Jurkat, Clone E6-1 (cell line): ENCODE measurements around the gene SH2D7.
"Not testable (repeated sequence)": the region's sequence is repeated elsewhere in the genome, so short reads cannot be mapped to it uniquely, and the experiment has no call there.

Experiments
- DNase-seq: peaks from one replicate; pipeline ENCODE4 v3.0.0-alpha.2; 2011; ENCODE audit warnings: low read depth, low spot score
- H3K4me3 ChIP-seq: 2 replicates; pipeline ENCODE4 v1.5.1; 2011; ENCODE audit warnings: mild to moderate bottlenecking, low read length, control low read depth, moderate library complexity

The SH2D7 gene

GRCh38 chr15:78125267-78125666, 32.9 kb downstream of the SH2D7 start:
- H3K4me3 ChIP-seq: no peak overlapping the region
- DNase-seq: no peak

- DNase-seq: no peak
- H3K4me3 ChIP-seq: no peak overlapping the region
These were observed 35.5 kb downstream of the SH2D7 start for GRCh38 chr15:78127882-78128281.

DNA sequence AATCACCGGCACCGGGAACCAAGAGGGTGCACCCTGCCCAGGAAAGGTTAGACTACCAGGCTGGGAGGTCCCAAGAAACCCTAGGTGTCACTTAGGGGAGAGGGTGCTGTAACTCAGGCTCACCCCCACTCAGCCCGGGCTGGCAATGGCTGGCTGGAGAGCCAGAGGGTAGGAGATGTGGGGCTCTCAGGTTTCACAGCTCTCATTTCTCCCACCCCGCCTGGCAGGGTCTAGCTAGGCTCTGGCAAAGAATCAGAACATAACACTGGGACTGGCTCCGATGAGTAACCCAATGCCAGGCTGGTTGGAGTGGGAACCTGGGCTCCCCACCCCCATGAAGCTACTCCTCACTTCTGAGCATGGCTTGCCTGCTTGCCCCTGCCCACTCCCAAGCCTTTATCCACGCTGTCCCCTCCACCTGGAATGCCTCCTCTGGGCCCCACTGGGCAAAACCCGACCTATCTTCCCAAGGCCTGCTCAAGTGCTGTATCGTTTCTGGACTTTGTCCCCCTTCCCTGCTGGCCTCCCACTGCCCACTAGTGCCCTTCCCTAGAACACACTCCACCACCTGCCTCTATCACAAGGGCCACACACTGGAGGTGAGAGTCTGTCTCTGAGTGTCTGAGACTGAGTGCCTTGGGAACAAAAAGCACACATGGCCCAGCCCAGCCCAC, 36.9 kb downstream of the SH2D7 start:
- H3K4me3 ChIP-seq: no peak overlapping the region
- DNase-seq: no peak

- no peak overlapping the region for H3K4me3 ChIP-seq
- DNase-seq: peak; percentile 56
These were observed 37.5 kb downstream of the SH2D7 start for GRCh38 chr15:78129751-78130287.

DNA sequence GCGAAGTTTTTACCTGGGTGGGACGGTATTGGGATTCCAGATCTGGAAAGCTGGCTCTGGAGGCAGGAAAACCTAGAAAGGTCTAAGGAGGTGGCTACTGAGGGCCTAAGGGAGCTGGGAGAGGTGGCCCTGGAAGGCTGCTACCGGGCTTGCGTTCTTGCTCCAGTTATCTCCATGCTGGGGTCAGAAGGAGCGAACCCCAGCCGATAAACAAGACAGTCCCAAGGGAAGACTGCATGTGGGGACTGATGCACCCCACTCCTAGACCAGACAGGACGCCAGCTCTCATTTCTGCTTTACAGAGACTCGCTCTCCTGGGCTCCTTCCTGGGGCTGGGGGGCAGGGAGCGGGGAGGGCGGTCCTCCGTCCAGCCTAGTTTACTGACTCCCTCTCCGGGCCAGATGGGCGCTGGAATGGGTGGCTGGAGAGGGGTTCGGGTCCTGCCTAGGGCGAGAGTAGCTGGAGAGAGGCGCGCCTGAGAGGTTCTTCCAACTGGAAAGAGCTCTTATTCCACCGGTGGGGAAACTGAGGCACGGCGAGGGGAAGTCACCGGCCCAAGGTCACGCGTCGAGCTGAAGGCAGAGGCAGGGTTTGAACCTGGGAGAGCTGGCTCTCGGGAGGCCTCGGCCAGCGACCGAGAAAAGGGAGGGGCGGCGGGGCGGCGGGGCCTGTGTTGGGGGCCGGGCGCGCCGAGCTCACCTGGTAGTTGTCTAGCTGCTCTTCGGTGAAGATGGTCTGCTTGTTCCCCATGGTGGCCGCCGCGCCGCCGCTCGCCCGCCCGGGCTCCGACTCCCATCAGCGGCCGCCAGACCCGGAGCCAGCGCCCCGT, 38.3 kb downstream of the SH2D7 start:
- peak overlapping the region; percentile 21 for H3K4me3 ChIP-seq
- no peak for DNase-seq

DNA sequence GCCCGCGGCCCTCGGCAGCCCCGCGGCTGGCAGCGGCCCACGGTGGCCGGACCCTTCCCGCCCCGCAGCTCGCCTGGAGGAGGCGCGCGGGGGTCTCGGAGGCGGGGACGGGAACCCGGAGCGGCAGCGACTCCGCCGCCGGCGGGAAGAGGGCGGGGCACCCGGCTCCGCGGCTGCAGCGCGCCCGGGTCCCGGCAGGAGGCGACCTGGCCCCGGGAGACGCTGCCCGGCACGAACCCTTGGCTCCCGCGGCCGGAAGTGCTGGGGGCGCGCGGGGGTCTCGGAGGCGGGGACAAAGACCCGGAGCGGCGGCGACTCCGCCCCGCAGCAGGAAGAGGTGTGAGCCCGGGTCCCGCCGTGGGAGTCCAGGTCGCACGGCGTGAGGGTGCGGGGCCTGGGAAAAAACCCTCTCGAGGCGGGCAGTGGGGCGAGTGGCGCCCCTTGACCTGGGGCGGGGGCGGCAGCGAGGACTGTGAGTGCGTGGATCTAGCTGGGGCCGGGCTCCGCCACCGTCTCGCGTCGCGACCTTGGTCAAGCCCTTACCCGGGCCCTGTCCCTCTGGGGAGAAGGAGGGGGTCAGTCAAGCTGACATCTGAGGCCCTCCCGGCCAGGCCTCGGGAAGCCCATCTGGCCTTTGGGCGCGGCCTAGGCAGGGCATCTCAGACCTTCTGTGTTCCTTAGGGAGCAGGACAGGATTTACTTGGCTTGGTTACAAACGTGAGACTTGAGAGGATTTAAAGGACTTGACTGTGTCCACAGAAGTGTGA, 39.1 kb downstream of the SH2D7 start, which contains the start of gene CIB2:
TSS of gene CIB2 (minus strand) at position 151 of the 767 bp plus-strand sequence. CDS start 230 bp downstream, outside the sequence.
- H3K4me3 ChIP-seq: peak within 1 kb of the TSS; percentile 86

GRCh38 chr15:78133801-78134200, 41.4 kb downstream of the SH2D7 start:
- DNase-seq: no peak
- H3K4me3 ChIP-seq: no peak overlapping the region

More for the DNA sequence above, 39.1 kb downstream of the SH2D7 start, which contains the start of gene CIB2:
- peak; percentile 63 for DNase-seq

DNA sequence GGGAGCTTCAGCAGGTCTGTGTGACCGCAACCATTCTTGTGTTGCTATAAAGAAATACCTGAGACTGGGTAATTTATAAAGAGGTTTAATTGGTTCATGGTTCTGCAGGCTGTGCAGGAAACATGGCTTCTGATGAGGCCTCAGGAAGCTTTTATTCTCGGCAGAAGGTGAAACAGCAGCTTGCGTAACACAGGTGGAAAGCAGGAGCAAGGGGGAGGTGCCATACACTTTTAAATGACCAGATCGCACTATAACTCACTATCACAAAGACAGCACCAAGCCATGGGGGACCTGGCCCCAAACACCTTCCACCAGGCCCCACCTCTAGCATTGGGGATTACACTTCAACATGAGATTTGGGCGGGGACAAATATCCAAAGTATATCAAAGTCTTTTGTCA, 47.2 kb downstream of the SH2D7 start:
- no peak for DNase-seq
- no peak overlapping the region for H3K4me3 ChIP-seq

GRCh38 chr15:78140292-78140691, 47.9 kb downstream of the SH2D7 start:
- no peak for DNase-seq
- no peak overlapping the region for H3K4me3 ChIP-seq

DNA sequence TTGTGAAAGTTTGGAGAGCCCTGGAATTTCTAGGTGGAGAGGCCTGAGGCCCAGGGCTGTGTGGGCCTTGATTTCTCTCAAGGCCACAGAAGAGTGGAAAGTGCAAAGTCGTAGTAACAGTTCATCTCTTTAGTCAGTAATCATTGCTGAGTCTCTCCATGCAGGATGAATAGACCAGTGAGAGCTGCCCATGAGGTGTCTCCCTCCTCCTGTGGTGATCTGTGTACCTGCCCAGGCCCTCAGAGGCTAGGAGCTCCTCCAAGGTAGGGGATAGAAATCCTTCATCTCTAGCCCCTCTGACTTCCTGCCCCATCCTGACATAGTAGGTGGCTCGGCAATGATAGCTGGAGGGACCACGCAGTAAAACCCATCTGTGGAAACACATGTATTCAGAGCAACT, 50.0 kb downstream of the SH2D7 start:
- no peak overlapping the region for H3K4me3 ChIP-seq
- DNase-seq: no peak

DNA sequence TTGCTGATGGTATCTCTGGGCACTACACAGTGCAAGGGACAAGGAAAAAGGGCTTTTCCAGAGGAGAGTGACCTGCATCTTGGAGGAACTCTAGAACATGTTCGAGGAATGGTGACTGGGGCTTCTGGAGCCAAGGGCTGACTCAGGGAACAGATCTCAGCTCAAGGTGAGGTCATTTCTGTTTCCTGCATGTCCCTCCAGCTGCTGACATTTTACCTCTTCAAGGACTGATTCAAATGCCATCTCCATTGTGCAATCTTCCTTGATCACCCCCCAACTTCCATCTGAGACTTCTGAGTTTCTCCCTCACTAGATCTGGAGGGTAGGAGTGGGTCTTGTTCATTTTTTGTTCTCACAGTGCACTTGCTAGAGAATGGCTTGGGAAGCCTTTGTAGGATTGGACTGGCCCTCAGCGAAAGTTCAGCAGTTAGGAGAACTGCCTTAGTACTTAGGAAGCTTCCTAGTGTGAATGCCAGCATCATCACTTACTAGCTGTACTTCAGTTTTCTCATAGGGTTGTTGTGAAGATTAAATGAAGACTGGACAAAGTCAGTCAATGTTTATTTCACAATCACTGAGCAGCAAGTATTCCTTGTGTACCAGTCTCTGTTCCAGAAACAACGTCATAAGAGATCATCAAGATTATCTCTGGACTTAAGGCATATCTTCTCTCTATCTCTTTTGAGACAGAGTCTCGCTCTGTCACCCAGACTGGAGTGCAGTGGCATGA, 54.2 kb downstream of the SH2D7 start:
- no peak overlapping the region for H3K4me3 ChIP-seq
- DNase-seq: no peak

- H3K4me3 ChIP-seq: no peak overlapping the region
- no peak for DNase-seq
These were observed 55.2 kb downstream of the SH2D7 start for GRCh38 chr15:78147566-78147965.

- peak overlapping the region; percentile 69 for H3K4me3 ChIP-seq
- no peak for DNase-seq
These were observed 56.2 kb downstream of the SH2D7 start for GRCh38 chr15:78148392-78149067.

GRCh38 chr15:78149068-78149804, 56.9 kb downstream of the SH2D7 start, which contains the start of gene IDH3A:
IDH3A (plus strand) TSS chr15:78149362; CDS start chr15:78149404, 42 bp downstream.
- peak within 1 kb of the TSS; percentile 69 for H3K4me3 ChIP-seq
- peak; percentile 94 for DNase-seq

DNA sequence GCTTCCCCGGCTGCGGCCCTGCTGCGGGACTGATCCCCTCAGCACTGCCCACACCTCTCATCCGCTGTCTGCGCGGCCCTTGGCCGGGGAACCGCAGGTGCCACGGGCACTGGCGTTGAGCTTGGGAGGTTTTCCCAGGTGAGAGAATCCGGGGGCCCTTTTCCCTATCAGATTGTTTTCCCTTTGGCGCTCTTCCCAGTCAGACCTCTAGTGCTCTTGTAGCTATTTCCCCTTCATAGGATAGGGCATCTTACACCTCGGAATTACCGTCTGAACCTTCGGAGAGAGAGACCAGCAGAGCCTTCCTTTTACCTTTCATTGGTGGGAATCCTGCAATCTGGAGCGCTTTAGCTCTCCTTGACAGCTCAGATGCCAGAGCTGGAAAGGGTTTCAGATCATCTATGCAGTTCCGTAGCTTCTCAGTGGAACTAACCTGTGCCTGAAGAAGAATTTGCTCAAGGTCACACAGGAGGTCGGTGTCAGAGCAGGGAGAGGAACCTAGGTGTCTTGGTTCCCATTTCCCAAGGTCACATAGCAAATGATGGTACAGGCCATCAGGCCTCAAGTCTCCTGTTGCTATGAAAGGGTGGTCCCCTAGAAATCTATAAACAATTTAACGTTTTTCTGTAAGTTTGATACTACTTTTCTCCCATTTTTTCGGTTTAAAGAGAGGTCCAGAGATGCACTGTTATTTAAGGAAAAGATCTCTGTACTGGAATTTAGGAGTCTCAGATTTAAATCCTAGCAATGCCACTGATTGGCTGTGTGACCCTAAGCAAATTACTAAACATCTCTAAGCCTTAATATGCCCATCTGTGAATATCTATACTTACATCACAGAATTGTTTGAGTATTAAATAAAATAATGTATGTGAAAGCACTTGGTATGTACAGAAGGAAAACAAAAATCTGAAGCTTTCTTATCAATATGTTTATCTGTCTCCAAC, 57.7 kb downstream of the SH2D7 start:
- peak overlapping the region; percentile 69 for H3K4me3 ChIP-seq
- DNase-seq: no peak

- H3K4me3 ChIP-seq, DNase-seq: not testable (repeated sequence)
These were observed 58.7 kb downstream of the SH2D7 start for GRCh38 chr15:78151075-78151474.
